Hair follicle dermal papilla cell (primary cell): ENCODE data around the gene ANAPC15. TPM values are rescaled to one million over a fixed set of nuclear protein-coding genes. Genes with fewer than 3 reads are reported as not detected.

Experiments used
- small RNA-seq: library from RNA; depleted of rRNA; stranded (forward); fragments of <200 nt; gene quantifications from one replicate; pipeline ENCODE3, GENCODE V24; 2012
- total RNA-seq: library from RNA; depleted of rRNA; stranded (reverse); fragments of >200 nt; gene quantifications from 2 replicates; pipeline ENCODE4 v1.2.3, GENCODE V29; 2012

The ANAPC15 gene
- total RNA-seq, result 11.4 and 18.0 TPM in 2 replicates

GRCh38 chr11:72112143-72112977 is at the start of gene ANAPC15:
ANAPC15 (minus strand) TSS chr11:72112695; CDS start chr11:72111276, 1,419 bp downstream.

GRCh38 chr11:72135473-72135872 is 23.0 kb upstream of the ANAPC15 start, which contains the start of gene FOLR3:
FOLR3 (plus strand) TSS chr11:72135725; CDS start chr11:72135953, 228 bp downstream.

DNA sequence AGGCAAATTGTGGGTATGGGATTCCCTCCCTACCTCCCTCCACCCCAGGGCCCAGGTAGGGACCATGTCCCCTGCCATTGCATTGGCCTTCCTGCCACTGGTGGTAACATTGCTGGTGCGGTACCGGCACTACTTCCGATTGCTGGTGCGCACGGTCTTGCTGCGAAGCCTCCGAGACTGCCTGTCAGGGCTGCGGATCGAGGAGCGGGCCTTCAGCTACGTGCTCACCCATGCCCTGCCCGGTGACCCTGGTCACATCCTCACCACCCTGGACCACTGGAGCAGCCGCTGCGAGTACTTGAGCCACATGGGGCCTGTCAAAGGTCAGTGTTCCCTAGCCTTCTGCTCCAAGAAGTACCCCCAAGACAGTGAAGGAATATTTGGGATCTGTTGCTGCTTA is 6.6 kb downstream of the ANAPC15 start, which contains the start of gene TOMT:
TSS of gene TOMT (plus strand) at position 37 of the 400 bp plus-strand sequence. CDS start at position 65, 28 bp downstream.

DNA sequence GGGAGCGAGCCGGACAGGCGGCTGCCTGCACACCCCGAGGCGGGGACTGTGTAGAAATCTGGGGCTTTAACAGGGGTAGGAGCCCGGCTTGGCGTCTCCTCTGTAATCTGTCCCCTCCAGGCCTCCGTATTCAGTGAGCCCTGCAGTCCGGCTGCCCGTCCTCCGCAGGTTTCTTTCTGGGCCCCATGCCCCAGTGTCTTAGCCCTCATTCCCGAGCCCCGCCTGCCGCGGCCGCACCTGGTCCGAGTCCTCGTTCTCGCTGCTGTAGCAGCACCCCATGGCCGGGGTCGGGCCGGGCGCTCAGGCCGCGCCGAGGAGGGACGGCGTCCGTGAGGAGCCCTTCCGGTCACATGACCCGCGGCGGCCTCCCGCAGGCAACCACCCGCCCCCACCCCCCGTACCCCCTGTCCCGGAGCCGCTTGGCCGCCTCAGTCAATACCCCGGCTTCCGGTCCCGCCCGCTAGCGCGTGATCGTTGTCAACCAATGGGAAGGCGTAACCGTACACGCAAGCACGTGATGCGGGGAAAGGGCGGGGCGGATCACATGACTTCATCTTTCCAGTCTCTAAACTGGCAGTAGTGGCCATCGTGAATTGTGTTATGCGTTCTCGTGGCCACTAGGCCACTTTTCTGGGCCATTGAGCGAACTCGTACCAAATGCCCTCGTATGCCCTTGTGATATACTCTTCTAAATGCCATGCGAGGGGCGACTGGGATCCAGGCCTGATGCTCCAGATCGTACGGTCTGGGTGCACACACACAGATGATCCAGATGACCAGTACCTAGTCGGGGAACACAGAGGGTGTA is 9.3 kb downstream of the ANAPC15 start, which contains the start of gene LAMTOR1:
TSS of gene LAMTOR1 (minus strand) at position 352 of the 808 bp plus-strand sequence. CDS start at position 279, 73 bp downstream.

GRCh38 chr11:72080326-72081183 is 31.9 kb downstream of the ANAPC15 start, which contains the start of the genes LRRC51 and NUMA1:
LRRC51 (plus strand) TSS chr11:72080850; CDS start chr11:72089084, 8,234 bp downstream.
NUMA1 (minus strand) TSS chr11:72080542; CDS start chr11:72035943, 44,599 bp downstream.

Small RNA genes within 50 kb of the gene (small RNA-seq; reads per million reads assigned to genes)
- not detected for gene MIR3165

Other genes starting within 250 kb of the ANAPC15 start
- gene DEFB131B, start 234.2 kb downstream of the ANAPC15 start, total RNA-seq, result not detected in 2 replicates
- gene XNDC1N, start 184.1 kb downstream of the ANAPC15 start, total RNA-seq, result 5.6 and 10.4 TPM in 2 replicates
- 32.7 and 33.3 TPM in 2 replicates for gene RNF121, start 183.6 kb downstream of the ANAPC15 start, total RNA-seq
- gene IL18BP, start 113.8 kb downstream of the ANAPC15 start, total RNA-seq, result 2.9 and 3.9 TPM in 2 replicates
- 247 and 272 TPM in 2 replicates for gene NUMA1, start 32.2 kb downstream of the ANAPC15 start, total RNA-seq
- gene LRRC51, start 31.8 kb downstream of the ANAPC15 start, total RNA-seq, result 6.0 and 6.3 TPM in 2 replicates
- 113 and 119 TPM in 2 replicates for gene LAMTOR1, start 9.4 kb downstream of the ANAPC15 start, total RNA-seq
- gene TOMT, start 6.8 kb downstream of the ANAPC15 start, total RNA-seq, result not detected in 2 replicates
- 0.49 TPM in 1 of 2 replicates, not detected in the other for gene FOLR3, start 23.0 kb upstream of the ANAPC15 start, total RNA-seq
- 0.24 and 0.32 TPM in 2 replicates for gene FOLR1, start 79.4 kb upstream of the ANAPC15 start, total RNA-seq
- gene FOLR2, start 104.1 kb upstream of the ANAPC15 start, total RNA-seq, result not detected in 2 replicates
- gene INPPL1, start 112.1 kb upstream of the ANAPC15 start, total RNA-seq, result 108 and 141 TPM in 2 replicates
- gene PHOX2A, start 131.5 kb upstream of the ANAPC15 start, total RNA-seq, result not detected in 2 replicates